Activated CD4-positive, alpha-beta memory T cell treated with anti-CD3 and anti-CD28 coated beads, Interleukin-2, amount 10 ng/mL, durations not matched to agents 7 days and 5 days (primary cell): ENCODE data around the gene KREMEN1. TPM values are rescaled to one million over a fixed set of nuclear protein-coding genes. Genes with fewer than 3 reads are reported as not detected.
"Not testable (repeated sequence)": the region's sequence is repeated elsewhere in the genome, so short reads cannot be mapped to it uniquely, and the experiment has no call there.

Source experiments
- CTCF ChIA-PET: fragments of 350-600 bp; sonication (Branson Sonifier 250); formaldehyde crosslinking; loops from one replicate; lab custom pipeline; 2021; ENCODE audit warnings: antibody characterized with exemption, inconsistent platforms; lab: Charles Lee
- POLR2A ChIA-PET: fragments of 350-600 bp; sonication (Branson Sonifier 250); formaldehyde crosslinking; loops from one replicate; lab custom pipeline; 2021; ENCODE audit warnings: antibody characterized with exemption; lab: Charles Lee
- DNase-seq: peaks from one replicate; pipeline ENCODE4 v3.0.0-alpha.2; 2020
- H3K27ac Mint-ChIP-seq: one replicate; pipeline ENCODE4 v1.8.0; 2021; ENCODE audit warnings: mild to moderate bottlenecking, mixed read lengths
- H3K27me3 Mint-ChIP-seq: one replicate; pipeline ENCODE4 v1.8.0; 2021; ENCODE audit warnings: mixed read lengths
- H3K36me3 Mint-ChIP-seq: one replicate; pipeline ENCODE4 v1.8.0; 2021; ENCODE audit warnings: low read depth, mixed read lengths
- H3K4me1 Mint-ChIP-seq: one replicate; pipeline ENCODE4 v1.8.0; 2021; ENCODE audit warnings: mixed read lengths
- H3K4me3 Mint-ChIP-seq: one replicate; pipeline ENCODE4 v1.8.0; 2021; ENCODE audit warnings: mild to moderate bottlenecking, mixed read lengths
- H3K9me3 Mint-ChIP-seq: one replicate; pipeline ENCODE4 v1.8.0; 2021; ENCODE audit warnings: mixed read lengths
- total RNA-seq, 2 experiments: library from RNA; stranded (reverse); gene quantifications; one replicate each; pipeline ENCODE4 v1.2.3, GENCODE V29; 2021

KREMEN1 gene
- total RNA-seq, 2 experiments from 2014 or later: not detected

DNA sequence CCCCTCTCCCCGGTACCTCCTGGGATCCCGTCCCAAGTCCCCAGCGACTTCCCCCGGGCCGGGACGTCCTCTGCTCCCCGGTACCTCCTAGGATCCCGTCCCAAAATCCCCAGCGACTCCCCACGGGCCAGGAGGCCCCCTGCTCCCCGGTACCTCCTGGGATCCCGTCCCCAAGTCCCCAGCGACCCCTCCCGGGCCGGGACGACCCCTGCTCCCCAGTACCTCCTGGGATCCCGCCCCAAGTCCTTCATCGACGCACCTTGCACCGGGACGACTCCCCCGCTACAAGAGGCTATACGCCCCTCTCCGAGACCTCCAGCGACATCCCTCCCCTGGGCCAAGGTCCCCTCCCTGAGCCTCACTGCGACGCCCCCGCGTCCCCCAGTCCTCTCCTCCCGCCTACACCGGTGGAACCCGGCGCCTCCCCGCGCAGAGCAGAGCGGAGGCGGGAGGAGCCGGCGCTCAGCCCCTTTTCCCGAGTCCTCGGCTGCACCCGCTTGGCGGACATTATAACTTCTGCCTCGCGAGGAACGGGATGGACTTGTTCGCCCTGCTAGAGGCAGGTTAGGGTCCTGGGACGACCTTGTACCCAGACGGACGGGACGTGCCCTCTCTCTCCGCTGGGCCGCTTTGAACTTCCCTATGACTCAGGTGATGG is 912 bp downstream of the KREMEN1 start:
- H3K36me3 Mint-ChIP-seq: no peaks in the 10 kb centered on the region

DNA sequence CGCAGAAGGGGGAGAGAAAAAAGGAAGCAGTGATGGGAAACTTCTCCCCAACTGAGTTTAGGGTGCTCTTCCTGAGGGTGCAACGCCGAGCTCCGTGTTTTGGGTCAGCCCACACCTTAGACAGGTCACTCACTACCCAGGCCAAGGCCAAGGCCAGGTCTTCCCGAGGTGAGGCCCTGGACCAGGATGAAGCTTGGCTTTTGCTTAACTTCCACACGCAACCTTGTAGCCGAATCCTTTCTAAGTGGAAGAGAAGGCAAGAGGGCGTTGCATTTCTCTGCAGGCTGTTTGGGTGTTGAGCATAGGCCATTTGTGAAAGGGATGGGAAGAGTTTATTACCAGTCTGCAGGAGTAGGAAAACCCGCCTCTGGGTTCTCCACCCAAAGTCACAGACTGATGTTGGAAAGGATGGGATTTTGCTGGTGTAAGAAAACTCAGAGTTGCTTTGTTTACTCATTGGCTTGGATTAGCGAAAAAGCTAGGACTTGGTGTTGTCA is 1.5 kb downstream of the KREMEN1 start:
- POLR2A ChIA-PET: no interaction called here
- H3K27me3 Mint-ChIP-seq: peaks cover 74% of the 10 kb centered on the region
- CTCF ChIA-PET: interaction anchor here (2.4 kb wide), 1 partner anchor 80 kb away, joined by 9 read pairs; no protein-coding TSS in a partner anchor
- H3K27ac Mint-ChIP-seq: no peak overlapping the region
- H3K4me3 Mint-ChIP-seq: no peak overlapping the region
- H3K9me3 Mint-ChIP-seq: no peaks in the 10 kb centered on the region
- H3K36me3 Mint-ChIP-seq: no peaks in the 10 kb centered on the region
- no peak for DNase-seq
- H3K4me1 Mint-ChIP-seq: peaks cover 19% of the 10 kb centered on the region

More for the DNA sequence above, 912 bp downstream of the KREMEN1 start:
- Mint-ChIP-seq H3K4me3 (peak overlapping the region; percentile 37), H3K9me3 (no peaks in the 10 kb centered on the region), H3K27ac (no peak overlapping the region), H3K27me3 (peaks cover 73% of the 10 kb centered on the region), H3K4me1 (peaks cover 19% of the 10 kb centered on the region)
- ChIA-PET POLR2A (no interaction called here), CTCF (no interaction called here)
- no peak for DNase-seq

DNA sequence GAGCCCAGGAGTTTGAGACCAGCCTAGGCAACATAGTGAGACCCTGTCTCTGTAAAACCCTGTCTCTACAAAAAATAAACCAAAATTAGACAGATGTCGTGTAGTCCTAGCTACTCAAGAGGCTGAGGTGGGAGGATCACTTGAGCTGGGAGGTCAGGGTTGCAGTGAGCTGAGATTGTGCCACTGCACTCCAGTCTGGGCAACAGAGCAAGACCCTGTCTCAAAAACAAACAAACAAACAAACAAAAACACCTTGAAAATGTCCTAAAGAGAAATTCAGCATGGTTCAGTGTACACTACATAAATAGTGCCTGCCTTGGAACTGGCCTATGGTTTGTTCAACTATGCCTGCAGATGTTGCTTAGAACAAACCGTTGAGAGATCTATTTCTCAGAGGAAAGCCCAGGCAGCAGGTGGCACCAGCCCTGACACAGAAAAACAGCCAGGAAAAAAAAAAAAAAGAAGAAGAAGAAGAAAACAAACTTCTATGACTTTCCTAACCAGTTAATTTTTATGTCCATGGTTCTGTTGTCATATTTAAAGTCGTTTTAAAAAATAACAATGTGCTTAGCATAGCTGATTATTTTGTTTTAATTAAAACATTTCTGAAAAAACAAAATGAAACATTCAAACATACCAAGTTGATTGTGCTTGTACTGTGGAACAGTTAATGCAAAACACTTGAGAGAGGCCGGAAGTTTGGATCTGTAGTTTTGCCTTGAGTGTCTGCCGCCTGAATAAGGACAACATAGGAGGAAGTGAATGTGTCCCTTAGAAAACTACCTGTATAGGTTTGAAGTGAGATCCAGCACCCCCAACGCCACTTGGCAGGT is 5.4 kb downstream of the KREMEN1 start:
- Mint-ChIP-seq H3K4me3 (no peak overlapping the region), H3K27me3 (peaks cover 54% of the 10 kb centered on the region), H3K27ac (no peak overlapping the region), H3K36me3 (no peaks in the 10 kb centered on the region), H3K4me1 (peaks cover 5% of the 10 kb centered on the region), H3K9me3 (no peaks in the 10 kb centered on the region)
- POLR2A ChIA-PET: no interaction called here
- CTCF ChIA-PET: no interaction called here
- DNase-seq: no peak

DNA sequence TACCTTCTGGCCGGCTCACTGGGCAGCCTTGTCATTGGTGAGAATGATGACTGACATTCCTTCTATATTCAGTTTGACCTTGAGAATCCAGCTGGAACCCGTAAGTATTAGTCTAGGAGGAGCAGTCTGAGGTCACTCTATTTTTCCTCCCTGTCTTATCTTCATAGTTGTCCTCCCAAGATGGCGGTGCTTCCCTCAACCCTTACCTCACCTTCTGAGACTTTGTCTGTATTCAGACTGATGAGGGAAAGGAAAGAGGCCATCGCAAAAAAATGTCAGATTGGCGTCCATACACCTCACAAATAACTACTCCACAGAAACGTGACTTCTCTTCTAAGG is 6.0 kb downstream of the KREMEN1 start:
- H3K9me3 Mint-ChIP-seq: no peaks in the 10 kb centered on the region
- peaks cover 9% of the 10 kb centered on the region for H3K4me1 Mint-ChIP-seq
- no peak overlapping the region for H3K4me3 Mint-ChIP-seq
- POLR2A ChIA-PET: no interaction called here
- no peak overlapping the region for H3K27ac Mint-ChIP-seq
- H3K36me3 Mint-ChIP-seq: no peaks in the 10 kb centered on the region
- peaks cover 53% of the 10 kb centered on the region for H3K27me3 Mint-ChIP-seq
- no peak for DNase-seq
- CTCF ChIA-PET: no interaction called here

DNA sequence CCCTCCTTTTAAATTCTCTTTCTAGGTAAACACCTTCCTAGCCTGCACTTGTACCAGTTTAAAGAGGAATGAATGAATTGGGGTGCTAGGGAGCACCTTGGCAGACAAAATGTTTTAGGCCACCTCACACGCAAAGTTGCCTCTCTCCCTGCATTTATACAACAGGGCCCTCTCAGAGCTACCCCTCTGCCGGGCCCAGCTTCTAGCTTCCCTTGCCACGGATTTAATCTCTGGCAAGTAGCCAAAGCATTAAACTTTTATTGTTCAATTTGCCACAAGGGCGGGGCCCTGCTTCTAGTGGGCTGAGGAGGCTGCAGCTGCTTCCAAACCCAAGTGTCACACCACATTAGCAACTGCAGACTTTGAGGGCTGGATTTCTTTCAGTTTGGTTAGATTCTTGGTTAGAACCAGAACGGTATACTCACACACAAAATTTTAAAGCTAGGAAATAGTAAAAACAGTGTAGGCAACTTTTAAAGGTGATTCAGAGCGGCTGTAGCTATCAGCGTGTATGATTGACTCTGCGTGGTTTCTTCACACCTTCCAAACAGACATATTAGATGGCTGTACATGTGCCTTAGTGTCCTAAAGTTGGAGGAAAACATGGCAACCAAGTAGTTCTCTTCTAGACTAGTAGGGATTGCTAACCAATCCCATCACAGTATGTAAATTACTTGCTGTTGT is 6.5 kb downstream of the KREMEN1 start:
- Mint-ChIP-seq H3K4me1 (peaks cover 10% of the 10 kb centered on the region), H3K27ac (no peak overlapping the region), H3K36me3 (no peaks in the 10 kb centered on the region), H3K9me3 (no peaks in the 10 kb centered on the region), H3K27me3 (peaks cover 48% of the 10 kb centered on the region), H3K4me3 (no peak overlapping the region)
- ChIA-PET POLR2A (no interaction called here), CTCF (no interaction called here)
- no peak for DNase-seq

DNA sequence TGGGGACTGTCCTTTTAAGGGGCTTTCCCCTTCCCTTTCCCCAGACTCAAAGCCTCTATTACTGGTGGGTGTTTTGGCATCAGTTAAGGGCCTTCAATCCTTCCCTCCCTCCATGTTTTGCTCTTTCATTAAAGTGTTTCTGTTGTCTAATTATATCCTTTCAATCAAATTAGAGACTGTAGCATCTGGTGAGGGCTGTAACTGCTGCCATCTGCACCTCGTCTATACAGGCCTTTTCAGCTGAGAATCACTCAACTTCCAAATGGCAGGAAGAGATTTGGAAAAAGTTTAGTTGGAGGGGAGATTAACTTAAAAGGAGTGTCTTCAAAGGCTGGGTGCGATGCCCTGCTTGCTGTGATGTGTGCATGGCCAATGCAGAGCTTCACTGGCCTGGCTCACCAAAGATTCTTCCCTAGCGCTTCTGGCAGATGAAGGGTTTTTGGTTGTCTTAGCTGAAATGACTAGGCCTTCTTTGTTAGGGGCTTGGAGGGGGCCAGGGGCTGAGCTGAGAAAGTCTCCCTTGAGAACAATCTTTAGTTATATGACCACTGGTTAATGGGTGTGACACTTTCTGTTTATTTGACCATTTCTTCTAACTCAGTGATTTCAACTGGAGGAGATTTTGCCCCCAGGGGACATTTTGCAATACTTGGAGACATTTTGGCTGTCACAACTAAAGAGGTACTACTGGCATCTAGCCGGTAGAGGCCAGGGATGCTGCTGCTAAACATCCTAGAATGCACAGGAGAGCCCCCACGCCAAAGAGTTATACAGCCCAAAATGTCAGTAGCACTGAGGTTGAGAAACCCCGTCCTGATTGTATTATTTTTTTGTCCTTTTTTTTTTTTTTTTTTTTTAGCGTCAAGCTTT is 7.5 kb downstream of the KREMEN1 start:
- Mint-ChIP-seq H3K9me3 (no peaks in the 10 kb centered on the region), H3K27ac (no peak overlapping the region), H3K4me3 (no peak overlapping the region), H3K4me1 (peaks cover 10% of the 10 kb centered on the region), H3K27me3 (peaks cover 38% of the 10 kb centered on the region), H3K36me3 (no peaks in the 10 kb centered on the region)
- CTCF ChIA-PET: interaction anchor here (0.6 to 1.3 kb wide), 2 partner anchors 27 to 74 kb away, joined by 3 read pairs; no protein-coding TSS in a partner anchor
- POLR2A ChIA-PET: no interaction called here
- no peak for DNase-seq

DNA sequence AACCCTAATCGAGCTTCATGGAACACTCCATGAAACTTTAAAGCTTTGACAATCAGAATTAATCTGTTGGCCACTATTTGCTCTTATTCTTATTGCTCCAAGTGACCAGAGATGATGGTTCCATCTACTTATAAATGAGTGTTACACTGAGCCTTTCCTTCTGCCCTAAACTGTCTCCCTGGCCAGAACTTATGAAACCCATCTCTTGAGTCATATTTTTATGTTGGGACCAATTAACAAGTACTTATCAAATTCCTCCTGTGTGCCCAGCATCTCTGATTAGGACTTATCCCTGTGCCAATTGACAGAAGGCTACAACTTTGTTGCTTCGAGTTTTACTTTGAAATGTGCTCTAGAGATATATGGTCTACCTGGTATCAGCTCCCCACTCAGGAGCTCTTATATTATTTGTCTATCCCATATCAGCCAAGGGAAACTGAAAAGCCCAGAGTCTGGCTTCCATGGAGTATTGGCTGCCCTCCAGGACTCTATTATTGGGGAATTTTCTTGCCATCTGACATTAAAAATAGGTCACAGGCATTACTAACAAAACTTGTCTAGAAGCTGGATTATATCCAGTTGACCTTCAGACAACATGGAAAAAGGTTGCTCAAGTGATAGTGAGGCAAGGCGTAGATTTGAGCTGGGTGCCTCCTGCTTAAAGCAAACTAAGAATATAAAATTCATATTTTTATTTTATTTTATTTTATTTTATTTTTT is 8.8 kb downstream of the KREMEN1 start:
- CTCF ChIA-PET: interaction anchor here (1.3 kb wide), 1 partner anchor 72 kb away, joined by 3 read pairs; no protein-coding TSS in a partner anchor
- DNase-seq: no peak

DNA sequence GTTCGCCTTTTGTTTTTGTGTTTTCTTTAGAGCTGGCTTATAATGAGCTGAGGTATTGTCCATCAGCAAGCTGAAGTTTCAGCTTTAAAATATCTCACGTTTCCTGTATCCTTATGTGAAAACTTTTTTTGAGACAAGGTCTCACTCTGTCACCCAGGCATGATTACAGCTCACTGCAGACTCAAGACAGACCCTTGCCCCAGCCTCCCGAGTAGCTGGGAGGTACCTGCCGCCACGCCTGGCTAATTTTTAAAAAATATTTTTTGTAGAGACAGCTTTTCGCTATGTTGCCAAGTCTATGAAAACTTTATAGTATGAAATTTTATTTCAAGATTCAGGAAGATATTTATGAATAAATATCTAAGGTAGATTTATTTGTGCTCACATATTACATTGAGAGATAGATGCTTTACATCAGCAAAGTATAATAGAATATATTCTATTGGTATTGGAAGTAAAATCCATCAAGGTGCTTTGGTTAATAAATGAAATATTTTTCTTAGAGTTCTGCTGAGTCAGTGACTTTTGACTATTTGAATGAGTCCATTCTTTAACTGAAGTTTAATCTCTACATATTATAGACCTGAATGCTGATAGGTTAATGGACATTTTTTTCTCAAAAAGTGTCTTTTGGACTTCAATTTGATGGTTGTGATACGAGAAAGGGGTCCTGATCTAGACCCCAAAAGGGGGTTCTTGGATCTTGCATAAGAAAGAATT is 10.2 kb downstream of the KREMEN1 start:
- ChIA-PET CTCF (interaction anchor here (0.6 kb wide), 1 partner anchor 176 kb away, joined by 3 read pairs; no protein-coding TSS in a partner anchor), POLR2A (no interaction called here)
- no peaks in the 10 kb centered on the region for H3K9me3 Mint-ChIP-seq
- no peak overlapping the region for H3K4me3 Mint-ChIP-seq
- no peaks in the 10 kb centered on the region for H3K36me3 Mint-ChIP-seq
- no peak overlapping the region for H3K27ac Mint-ChIP-seq
- peaks cover 20% of the 10 kb centered on the region for H3K27me3 Mint-ChIP-seq
- DNase-seq: no peak
- H3K4me1 Mint-ChIP-seq: peaks cover 10% of the 10 kb centered on the region

More for the DNA sequence above, 8.8 kb downstream of the KREMEN1 start:
- H3K9me3 Mint-ChIP-seq: no peaks in the 10 kb centered on the region
- H3K4me1 Mint-ChIP-seq: peaks cover 10% of the 10 kb centered on the region
- no peak overlapping the region for H3K27ac Mint-ChIP-seq
- POLR2A ChIA-PET: no interaction called here
- peaks cover 28% of the 10 kb centered on the region for H3K27me3 Mint-ChIP-seq
- no peaks in the 10 kb centered on the region for H3K36me3 Mint-ChIP-seq
- H3K4me3 Mint-ChIP-seq: no peak overlapping the region

DNA sequence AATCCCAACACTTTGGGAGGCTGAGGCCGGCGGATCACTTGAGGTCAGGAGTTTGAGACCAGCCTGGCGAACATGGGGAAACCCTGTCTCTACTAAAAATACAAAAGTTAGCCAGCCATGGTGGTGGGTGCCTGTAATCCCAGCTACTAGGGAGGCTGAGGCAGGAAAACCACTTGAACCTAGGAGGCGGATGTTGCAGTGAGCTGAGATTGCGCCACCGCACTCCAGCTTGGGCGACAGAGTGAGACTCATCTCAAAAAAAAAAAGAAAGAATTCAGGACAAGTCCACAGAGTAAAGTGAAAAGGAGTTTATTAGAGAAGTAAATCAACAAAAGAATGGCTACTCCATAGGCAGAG is 10.7 kb downstream of the KREMEN1 start:
- CTCF ChIA-PET, H3K9me3 Mint-ChIP-seq, H3K4me1 Mint-ChIP-seq, POLR2A ChIA-PET, H3K36me3 Mint-ChIP-seq, DNase-seq, H3K4me3 Mint-ChIP-seq, H3K27ac Mint-ChIP-seq: not testable (repeated sequence)
- peaks cover 19% of the 10 kb centered on the region for H3K27me3 Mint-ChIP-seq

DNA sequence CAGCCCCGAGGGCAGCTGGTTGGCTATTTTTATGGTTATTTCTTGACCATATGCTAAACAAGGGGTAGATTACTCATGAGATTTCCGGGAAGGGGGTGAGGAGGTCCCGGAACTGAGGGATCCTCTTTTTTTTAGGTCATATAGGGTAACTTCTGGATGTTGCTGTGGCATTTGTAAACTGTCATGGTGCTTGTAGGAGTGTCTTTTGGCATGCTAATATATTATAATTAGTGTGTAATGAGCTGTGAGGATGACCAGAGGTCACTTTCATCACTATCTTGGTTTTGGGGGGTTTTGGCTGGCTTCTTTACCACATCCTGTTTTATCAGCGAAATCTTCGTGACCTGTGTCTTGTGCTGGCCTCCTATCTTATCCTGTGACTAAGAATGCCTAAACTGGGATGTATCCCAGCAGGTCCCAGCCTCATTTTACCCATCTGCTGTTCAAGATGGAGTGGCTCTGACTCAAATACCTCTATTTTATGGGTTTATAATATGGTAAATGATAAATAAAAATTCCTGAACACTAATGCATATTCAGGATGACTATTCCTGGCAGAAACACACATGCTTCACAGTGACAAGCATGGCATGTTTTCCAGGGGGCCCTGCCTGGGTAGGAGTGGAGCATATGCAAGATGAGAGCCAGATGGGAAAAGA is 11.2 kb downstream of the KREMEN1 start:
- peaks cover 20% of the 10 kb centered on the region for H3K27me3 Mint-ChIP-seq
- POLR2A ChIA-PET: no interaction called here
- H3K36me3 Mint-ChIP-seq: no peaks in the 10 kb centered on the region
- peaks cover 10% of the 10 kb centered on the region for H3K4me1 Mint-ChIP-seq
- CTCF ChIA-PET: no interaction called here
- no peak for DNase-seq
- H3K9me3 Mint-ChIP-seq: no peaks in the 10 kb centered on the region
- no peak overlapping the region for H3K4me3 Mint-ChIP-seq
- H3K27ac Mint-ChIP-seq: no peak overlapping the region

DNA sequence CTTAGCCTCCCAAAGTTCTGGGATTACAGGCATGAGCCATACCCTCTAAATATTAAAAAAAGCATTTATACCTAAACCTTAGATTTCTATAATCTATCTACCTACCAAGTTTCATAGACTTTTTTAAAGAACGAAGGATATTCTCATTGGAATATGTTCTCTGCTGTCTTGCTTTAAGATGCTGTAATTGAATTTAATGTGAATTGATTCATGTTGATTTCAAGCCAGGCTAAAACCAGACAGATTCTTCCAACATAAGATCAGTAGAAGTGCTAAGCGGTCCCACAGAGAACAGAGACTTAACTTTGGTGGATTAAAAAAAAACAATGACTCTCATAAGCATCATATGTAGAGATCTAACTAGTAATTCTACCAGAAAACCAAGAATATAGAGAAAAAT is 14.2 kb downstream of the KREMEN1 start:
- no peak overlapping the region for H3K27ac Mint-ChIP-seq
- CTCF ChIA-PET: no interaction called here
- H3K4me1 Mint-ChIP-seq: peaks cover 10% of the 10 kb centered on the region
- no peaks in the 10 kb centered on the region for H3K9me3 Mint-ChIP-seq
- POLR2A ChIA-PET: no interaction called here
- DNase-seq: no peak
- H3K27me3 Mint-ChIP-seq: peaks cover 21% of the 10 kb centered on the region
- H3K36me3 Mint-ChIP-seq: no peaks in the 10 kb centered on the region
- H3K4me3 Mint-ChIP-seq: no peak overlapping the region
